Activated CD8-positive, alpha-beta memory T cell treated with anti-CD3 and anti-CD28 coated beads for 48 hours (primary cell): ENCODE measurements around the gene ITGA5.
A peak's percentile ranks its signal among the peaks of the same experiment; 100 is the strongest.

Source experiments
- DNase-seq, 3 experiments: peaks; one replicate each; pipeline ENCODE4 v3.0.0-alpha.2; 2020; ENCODE audit warnings: low read depth in 2 of 3, low spot score in 2 of 3

The ITGA5 gene

DNA sequence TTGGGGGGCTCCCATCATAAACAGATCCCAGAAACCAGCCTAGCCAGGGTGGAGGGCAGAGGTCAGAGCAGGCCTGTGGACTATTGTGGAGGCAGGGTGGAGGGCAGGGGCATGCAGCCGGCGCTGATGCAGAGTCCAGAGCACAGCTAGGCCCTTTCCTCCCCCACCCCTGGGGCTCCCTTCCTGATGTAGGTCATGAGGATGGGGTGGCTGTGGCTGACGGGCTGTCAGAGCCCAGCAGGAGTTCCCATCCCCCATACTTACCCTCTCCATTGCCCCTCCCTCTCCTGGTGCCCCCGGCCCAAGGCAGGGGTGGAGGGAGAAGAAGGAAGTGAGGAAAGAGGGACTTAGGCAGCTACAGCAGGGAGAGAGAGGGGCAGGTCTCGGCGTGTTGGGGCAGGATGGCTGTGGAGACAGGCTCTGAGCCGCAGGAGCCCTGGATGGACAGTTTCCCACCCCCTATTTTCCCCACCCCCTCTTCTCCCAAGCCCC is 28.8 kb downstream of the ITGA5 start:
- no peak for DNase-seq

DNA sequence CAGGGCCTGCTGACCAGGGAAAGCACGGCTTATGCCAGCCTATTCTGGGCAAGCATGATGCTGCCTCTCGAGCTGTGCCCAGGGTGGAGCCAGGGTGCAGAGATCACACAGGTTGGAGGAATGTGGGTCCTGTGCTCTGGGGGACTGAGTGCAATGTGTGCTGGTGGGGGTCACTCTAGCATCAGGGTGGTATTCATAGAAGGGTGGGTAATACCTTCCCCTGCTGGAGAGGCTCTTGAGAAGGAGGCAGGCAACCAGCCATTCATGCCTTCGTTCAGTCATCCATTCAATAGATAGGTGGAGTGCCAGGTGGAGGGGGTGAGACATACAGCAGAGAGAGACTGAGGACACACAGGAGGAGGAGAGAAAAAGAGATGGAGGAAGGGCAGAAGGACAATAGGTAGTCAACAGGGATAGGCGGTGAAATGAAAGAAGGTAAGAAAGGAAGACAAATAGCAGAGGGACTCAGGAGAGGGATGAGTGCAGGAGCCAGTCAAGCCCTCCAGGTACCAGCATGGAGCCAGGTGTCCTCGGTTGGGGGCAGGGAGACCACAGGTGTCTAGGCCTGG is 29.4 kb downstream of the ITGA5 start:
- no peak for DNase-seq

DNA sequence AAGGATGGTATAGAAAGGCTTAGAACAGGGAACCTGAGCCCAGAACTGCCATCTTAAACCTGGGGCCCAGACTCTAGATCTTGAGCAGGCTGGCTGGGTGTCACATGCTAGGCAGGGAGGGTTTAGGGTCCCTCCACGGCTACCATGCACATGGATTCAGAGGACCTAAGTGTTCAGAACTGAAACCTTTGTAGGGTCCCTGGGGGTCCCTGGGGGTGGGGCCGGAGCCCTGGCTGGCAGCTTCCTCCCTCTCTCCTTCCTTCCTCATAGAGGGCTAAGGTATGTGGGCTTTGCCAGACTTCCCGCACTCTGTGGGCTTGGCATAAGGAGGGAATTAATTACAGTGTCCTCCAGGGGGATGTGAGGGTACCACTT is 29.9 kb downstream of the ITGA5 start:
- no peak for DNase-seq

DNA sequence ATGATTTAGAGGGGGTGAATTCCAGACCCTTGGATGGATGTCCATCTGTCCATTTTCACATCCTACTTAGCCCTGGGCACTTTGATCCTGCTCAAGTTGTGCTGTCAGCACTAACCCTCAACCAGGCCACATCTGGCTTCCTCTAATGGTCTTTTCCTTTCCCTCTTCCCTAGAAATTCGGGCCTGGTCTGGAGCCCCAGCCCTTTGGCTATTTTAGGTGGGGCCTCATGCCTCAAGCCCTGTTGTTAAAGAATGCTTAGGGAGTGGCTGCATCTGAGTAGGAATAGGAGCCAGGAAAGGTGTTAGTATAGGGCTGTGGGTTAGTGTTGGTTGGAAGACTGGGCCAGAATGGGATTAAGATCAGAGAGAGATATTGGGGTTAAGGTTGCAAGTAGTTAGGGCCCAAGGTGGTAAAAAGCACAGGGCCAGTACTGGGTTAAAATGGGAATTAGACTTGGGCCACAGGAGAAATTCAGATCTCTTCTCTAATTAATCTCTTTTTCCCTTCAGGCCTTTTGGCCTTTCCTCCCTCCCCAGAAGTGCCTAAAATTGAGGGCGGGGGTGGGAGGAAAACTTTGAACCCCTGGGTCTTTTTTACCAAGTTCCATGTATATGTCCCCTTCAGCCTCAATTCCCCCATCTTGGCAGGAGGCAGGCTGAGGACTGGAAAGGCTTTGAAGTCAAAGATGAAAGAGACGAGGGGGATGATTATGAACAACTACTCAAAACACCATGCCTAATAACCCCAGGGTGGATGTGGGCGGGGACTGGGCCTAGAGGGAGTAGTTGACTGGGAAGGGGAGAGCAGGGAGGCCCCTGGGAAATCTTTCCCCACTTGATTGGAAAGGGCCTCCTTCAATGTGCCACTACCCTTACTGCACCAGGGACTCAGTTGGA is 30.6 kb downstream of the ITGA5 start:
- no peak for DNase-seq

DNA sequence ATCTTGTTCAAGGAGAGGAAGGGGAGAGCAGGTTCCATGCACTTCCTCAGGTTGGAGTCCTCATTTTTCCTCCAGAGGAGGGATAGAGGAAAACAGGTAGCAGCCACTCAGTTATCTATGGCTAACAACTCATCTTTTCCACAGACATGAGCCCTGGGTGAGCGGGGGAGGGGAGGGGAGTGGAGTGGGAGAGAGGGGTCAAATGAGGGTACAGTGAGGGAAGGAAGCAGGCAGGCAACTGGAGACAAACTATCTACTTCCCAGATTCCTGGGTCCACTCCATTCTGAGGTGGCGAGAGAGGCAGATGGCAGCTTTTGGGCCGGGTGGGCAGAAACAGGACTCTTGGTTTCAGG is 32.0 kb downstream of the ITGA5 start:
- no peak for DNase-seq

DNA sequence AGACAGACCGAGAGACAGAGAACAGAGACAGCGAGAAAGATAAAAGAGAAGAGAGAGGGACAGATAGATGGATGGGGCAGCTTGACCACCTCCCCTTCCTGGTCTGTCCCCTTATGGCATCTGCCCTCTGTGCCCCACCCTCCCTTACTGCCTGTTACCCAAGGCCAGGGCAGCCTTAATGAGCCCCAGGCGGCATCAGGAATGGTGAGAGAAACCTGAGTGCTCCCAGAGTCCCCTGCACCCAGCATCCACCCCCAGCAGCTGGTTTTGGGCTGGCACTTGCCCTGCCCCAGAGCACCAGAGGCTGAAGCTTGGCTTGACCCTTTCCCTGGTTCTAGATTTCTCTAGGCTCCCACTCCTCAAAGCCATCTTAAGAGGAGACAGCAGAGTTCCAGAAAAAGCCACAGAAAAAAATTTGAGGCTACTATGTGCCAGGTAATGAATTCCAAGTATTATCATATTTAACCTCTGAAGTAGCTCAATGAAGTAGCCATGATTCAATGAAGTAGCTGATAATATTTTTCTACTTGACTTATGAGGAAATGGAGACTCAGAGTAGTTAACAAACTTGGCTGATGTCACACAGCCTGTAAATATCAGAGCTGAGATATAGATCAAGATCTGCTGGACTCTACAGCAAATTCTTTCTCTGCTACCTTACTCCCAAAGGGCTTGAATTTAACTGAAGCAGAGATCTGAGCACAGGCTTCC is 32.5 kb downstream of the ITGA5 start:
- no peak for DNase-seq

DNA sequence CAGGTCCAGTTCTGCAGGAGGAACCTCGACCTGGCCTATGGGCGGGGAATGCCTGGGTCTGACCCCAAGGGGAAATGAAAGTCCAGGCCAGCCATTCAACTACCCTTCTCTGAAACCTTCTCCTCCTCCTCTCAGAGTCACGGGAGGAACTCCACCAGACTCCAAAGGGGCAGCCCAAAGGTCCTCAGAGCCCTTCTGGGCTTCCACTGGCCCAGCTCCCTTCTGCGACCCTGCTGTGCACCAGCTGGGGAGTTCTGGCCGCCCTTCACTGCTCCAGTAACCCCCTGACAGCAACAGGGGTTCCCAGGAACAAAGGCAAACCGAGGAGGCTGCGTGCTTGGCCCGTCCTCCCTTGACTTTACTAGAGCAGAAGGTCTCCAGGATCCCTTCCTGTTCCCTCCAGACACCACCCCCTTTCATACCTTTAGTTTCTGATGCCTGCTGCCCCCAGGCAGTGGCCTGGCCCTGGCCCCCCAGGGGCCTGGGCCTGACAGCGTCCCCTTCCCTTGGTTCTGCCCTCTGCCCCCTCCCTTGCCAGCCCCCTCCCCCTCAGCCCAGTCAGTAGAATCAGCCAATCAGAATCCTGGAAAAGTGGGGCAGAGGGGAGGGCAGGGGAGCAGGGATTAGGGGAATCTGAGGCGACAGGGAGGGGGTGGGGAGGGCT is 33.7 kb downstream of the ITGA5 start:
- no peak for DNase-seq

DNA sequence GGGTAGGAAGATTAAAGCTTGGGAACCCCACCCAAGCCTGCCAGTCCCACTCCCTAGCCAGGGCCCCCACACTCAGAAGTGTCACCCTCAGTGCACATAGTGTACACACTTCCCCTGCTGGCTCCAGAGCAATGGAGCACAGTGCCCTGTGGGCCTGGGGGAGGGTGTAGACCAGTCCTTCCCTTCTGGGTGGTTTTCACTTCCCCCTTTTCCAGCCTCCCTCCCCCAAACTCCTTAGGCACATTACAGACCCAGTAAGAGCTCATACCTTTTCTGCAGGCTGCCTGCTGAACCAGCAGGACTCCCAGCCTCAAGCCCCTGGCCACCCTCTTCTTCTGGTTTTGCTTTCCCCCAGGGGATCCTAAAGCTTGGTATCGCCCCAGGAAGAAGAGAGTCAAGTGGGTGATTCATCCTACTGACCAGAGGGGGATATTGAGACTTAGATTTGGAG is 34.5 kb downstream of the ITGA5 start, which contains the start of gene ZNF385A:
Gene ZNF385A (minus strand): TSS at position 143 of the 451 bp plus-strand sequence. CDS start 219 bp downstream, outside the sequence.
- no peak for DNase-seq

DNA sequence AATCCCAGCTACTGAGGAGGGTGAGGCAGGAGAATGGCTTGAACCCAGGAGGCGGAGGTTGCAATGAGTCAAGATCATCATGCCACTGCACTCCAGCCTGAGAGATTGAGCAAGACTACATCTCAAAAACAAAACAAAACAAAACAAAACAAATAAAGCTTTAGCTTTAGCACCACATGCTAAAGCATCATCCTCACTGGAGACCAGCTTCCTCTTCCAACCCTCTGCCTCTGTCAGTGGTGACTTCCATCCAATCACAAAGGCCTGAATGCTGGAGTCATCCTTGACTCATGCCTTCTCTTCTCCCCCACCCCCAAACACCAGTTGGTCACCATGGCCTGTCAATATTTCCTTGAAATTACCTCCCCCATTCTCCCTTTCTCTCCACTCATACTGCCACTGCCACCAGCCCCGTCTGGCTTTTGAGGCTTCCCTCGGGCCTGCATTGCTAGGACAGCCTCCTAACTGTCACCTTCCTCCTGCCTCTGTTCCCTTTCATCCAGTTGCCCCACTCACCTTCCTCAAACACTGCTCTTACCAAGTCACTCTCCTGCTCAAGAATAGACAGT is 35.9 kb downstream of the ITGA5 start:
- no peak for DNase-seq

DNA sequence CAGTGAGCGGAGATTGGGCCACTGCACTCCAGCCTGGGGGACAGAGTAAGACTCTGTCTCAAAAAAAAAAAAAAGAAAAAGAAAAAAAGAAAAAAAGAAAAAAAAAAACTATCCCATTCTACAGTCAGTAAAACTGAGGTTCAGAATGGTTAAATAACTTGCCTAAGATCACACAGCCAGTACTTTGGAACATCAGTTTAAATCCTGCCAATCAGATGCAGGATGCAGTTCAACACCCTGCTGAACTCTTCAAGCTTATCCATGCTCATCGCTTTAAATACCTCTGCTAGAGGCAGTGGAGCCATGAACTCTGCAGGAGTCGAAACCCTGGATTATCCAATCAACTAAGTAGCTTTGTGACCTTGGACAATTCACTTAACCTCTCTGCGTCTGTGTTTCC is 37.9 kb downstream of the ITGA5 start:
- no peak for DNase-seq

DNA sequence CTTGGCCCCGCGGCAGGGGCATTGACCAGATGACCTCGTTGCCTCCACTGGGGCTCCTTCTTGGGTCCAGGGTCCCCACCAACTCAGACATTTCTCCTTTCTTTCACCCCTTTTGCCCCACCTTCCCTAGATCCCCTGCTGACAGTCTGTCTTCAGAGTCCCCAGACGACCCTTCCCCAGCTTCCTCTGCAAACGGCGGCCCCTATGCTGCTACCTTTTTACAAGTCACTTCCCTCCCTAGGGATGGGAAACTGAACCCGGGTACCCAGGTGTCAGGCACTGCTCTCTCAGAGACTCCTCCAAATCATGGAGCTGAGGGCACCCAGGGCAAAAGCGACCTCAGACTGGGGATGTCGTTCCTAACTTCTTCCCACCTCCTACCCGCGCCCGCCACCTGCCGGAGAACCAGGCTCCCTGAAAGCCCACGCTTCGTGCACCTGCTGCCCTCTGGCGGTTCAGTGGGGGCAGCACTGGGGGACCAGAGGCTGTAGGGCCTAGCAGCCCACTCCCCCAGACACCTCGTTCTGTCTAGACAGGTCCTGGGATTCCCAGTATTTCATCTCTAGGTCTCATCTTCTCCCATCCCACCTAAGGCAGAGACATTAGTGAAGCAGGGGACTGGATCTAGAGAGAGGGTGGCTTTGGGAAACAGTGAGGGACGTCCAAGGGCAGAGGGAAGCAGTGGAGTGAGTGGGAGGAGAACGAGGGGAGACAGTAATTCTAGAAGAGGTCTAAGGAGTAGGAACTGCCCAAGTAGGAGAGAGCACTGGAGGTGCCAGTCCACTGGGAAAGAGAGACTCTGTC is 39.5 kb downstream of the ITGA5 start:
- DNase-seq, result peak; percentile 70 to 93 (median 84)

DNA sequence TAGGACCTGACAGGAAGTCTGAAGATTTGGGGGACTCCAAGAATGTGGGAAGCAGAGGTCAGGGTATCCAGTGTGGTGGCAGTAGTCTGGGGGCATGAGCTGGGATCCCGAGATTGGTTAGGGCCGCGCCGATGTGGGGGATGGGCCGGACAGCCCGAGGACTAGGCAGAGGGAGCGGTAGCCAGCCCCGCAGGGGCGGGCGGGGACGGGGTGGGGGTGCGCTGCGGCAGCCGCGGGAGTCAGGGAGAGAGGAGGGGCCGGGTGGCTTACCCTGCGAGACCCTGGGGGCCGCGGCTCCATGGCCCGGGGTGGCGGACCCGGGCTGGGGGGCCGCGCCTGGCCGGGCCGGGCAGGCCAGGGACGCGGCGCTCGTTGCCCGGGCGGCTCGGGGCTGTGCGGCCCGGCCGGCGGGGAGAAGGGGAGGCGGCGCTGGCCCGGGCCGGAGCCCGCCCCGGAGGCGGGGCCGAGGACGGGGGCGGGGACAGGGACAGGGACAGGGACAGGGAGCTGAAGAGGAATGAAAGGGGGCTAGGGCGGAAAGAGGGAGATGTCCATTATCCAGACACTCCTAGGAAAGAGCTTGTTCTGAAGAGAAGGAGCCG is 40.2 kb downstream of the ITGA5 start:
- DNase-seq, result no peak

DNA sequence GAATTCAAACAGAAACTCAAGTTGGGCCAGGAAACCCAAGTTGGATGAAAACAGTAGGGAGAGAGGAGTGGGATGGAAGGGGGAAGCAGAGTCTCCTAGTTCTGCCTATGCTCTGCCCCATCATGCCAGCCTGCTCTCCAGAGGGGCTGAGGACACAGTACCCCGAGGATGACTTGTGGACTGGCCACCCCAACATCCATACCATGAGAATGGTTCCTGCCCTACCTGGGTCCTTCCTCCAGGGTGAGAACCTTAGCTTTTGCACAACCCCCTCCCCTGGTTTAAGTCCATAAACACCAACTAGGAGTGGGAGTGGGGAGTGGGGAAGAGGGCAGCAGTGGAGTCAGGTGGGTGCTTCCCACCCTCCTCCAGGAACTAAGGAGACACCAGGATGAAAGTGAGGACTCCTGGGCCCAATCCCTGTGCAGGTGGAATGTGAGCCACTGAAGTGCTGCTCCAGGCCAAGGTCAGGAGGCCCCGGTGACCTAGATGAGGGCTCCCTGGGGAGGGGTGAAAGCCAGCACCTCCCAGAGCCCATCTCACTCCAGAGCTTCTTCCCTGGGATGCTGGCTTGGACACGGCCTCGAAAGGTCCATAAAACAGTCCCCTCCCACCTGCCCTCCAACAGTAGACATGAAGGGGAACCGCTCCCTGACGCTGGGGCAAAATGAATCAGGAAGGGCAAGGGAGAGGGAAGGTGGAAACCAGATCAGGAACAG is 41.1 kb downstream of the ITGA5 start:
- DNase-seq, result no peak

DNA sequence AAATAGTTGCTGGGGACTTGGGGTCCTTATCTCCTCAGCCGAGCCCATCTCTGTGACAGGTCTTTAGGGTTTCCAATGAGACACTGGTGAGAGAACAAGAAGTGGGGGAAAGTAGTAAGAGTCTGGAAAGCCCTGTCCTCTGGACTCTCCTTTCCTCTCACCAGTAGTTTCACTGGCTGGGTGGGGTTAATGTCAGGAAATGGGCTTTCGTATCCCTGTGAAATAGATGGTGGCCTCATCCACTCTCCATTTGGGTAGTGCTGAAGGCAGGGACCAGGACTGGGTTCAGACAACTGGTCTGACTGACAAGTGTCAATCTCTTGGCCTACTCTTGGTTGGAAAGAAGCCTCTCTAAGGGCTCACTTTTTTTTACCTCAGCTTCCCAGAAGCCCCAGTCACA is 42.1 kb downstream of the ITGA5 start:
- DNase-seq, result no peak

DNA sequence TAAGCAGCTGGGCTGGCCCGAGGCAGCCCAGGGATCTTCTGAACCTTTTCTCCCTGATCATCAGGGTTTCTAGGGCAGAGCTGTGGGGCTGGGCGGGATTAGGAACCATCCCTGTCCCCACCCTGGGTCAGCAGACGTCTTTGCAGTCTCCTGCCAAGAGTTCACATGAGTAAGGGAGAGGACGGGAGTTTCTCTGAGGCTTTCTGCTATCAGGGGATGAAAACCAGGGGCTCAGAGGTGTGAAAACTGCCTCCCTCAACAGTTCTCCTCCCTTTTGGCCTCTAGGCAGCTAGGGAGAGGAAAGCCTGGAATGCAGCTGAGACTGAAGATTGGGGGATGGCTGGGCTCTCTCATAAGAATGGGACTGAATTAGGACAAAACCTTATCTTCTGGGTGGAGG is 42.5 kb downstream of the ITGA5 start:
- DNase-seq, result no peak

DNA sequence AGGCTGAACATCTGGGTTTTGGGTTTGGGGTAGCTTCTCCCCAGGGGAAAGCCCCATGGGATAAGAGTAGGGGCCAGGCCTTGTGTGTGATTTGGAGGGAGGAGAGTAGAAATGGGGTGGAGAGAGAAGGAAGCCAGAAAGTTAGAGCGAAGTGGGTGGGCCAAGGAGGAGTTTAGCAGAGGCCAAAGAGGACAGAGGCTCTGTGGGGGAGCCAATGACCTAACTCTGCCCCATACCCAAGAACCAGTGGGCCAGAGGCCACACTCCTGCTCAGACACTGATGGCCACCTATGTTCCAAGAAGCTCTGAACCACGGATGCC is 43.8 kb downstream of the ITGA5 start:
- no peak for DNase-seq

DNA sequence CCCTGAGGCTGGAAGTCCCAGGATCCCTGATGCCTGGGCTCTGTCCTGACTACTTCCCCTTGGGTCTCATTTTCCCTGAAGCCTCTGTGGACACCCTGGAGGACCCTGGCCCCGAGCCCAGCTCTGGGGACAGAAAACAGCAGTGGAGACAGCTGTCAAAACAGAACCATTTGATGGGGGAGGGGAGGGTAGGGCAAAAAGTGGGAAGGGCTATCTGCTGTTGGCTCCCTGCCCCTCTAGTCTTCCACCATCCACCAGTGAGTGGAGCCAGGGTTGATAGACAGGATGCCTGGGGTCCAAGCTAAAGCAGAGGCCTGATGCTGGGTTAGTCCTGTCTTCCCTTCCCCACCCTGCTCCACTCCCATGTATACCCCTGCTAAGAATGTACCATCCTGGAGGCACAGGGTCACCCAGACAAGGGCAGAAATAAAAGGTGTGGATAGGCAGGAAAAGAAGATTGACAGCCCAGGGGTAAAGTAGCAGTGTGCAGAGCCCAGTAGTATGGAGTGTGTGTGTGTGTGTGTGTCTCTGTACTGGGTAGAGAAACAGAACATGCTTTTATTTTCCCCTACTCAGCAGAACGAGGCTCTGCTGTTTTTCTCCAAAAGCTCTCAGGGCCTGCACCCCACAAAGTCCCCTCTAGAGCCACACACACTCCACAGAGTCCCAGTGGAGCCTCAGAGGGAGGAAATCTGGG is 44.4 kb downstream of the ITGA5 start:
- no peak for DNase-seq

DNA sequence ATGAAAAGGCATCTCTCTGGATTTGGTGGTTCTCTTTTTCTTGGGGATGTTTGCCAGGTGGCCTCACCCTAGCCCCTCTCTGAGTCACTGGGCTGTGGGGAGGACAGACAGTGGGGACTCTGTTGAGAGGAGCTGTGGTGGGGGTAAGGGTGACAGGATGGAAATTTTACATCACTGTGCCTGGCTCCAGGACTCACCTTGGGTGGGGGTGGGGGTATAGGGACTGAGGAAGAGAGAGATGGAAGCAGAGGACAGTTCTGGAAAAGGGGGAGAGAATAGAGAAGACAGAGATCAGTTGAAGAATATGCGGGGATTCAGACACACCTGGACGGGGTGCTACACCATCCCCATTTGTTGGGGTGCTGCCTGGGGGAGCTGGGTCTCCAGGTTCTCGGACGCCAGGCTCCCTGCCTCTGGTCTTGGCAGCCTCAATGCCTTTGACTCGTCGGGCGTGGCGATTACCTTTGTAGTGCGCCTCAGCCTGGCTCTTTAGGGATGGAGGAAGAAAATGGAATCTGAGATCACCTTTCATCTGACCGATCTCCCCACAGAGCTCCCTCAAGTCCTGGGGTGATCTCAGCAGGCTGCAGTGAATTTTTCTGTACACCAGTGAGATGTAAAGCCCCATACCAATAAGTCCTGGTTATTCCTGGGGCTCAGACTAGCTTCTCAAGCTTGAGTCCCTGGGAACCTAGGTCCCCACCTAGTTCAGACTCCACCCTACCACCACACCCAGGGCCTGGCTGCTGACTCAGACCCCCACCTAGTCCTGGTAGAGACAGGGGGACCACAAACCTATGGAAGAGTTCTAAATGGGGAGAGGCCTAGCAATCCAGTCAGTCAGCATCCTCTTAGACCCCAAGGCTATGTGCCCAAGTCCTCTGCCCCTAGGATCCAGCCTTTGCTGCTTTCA is 45.2 kb downstream of the ITGA5 start:
- no peak for DNase-seq
